EL (cell line): ENCODE results near the gene TMEM59.
"Not testable (repeated sequence)": the region's sequence is repeated elsewhere in the genome, so short reads cannot be mapped to it uniquely, and the experiment has no call there.

Source experiments
- DNase-seq: peaks from one replicate; pipeline ENCODE4 v3.0.0-alpha.2; 2016

TMEM59 gene

DNA sequence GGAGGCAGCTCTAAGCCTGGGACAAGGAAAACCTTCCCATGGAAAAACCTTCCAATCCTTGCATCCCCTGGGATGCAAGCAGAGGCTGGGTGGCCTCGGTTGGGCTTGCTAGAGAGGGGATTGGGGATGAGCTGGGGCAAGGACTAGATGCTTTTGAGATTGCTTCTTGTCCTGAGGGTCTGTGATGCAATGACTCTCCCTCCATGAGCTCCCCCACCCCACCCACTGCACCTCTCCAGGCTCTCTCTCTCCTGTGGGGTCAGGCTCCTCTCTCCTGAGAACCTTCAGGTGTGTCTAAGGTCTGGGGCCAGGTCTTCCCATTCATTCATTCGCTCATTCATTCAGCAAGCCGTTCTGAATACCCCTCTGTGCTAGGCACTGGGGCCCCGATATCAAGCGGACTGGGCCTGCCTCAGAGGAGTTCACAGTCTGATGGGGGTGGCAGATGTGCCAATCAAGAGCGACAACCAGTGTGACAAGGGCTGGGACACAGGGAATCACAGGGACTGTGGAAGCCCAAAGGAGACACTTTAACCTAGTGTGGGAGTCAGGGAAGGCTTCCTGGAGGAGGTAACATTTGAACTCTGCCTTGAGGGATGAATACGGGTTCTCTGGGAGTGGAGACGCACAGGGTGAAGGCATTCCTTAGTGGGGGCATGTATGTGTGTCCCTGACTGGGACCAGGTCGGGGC is 41.5 kb downstream of the TMEM59 start:
- DNase-seq: no peak

DNA sequence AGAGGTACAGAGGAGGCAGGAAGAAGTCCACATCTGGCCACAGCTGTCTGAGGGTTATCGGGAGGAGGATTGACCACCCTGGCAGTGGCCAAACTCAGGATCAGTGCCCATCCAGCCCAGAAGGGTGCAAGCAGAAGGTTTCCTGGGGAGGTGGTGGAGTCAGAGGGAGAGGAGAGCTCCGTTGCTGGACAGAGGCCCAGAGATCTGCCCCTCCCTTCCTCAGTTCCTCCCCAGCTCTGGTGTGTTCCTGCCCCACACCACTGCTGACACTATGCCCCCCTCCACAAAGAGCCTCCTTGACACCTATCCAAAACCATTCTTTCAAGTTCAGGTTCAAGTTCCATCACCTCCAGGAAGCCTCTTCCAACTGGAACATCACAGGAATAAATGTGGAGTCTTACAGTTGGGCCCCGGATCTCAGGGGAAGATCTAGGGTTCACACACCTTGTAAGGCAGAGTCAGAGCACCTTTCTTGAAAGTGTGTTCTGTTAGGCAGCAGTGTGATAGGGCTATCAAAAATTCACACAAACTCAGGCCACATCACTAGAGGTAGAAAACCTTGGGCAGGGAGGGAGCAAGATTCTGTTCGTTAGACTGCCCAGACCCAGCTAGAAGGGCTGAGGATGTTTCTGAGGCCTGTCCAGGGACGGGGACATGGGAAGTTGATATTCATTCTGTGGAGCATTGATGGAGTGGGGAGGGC is 42.4 kb downstream of the TMEM59 start:
- DNase-seq: no peak

DNA sequence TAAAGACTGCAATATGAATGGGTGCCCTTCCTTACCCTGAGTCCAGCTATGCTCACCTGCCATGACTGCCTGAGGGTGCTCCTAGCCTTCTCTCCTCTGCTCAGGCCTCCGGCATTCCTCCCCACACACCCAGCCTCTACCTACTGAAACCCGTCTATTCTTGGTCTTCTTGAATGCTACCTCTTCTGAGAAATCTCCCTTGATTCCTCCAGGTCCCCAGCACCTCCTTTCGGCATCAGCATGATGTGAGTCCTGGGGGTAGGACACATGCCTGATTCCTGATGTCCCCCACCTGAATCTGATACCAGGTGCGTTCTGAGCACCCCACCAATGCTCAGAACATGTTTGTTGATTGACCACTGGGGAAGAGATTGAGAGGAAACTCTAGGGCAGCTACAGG is 43.6 kb downstream of the TMEM59 start:
- no peak for DNase-seq

DNA sequence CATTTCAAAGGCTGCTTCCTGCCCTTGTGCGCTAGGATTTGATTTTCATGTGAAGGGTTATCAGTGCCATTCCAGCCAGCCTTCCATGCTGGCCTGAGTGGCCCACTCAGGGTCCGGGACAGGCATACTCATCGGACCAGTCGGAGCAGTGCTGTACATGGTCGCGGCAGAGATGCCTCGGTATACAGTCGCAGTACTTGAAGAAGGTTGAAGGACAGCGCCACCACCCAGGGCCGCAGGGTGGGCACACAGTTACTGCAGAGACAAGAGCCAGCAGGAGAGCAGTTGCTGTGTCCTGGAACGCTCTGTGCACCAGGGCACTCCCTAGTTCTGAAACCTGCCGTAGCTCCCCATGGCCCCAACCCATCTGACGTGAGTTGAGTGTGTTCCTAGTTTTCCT is 44.1 kb downstream of the TMEM59 start:
- no peak for DNase-seq

DNA sequence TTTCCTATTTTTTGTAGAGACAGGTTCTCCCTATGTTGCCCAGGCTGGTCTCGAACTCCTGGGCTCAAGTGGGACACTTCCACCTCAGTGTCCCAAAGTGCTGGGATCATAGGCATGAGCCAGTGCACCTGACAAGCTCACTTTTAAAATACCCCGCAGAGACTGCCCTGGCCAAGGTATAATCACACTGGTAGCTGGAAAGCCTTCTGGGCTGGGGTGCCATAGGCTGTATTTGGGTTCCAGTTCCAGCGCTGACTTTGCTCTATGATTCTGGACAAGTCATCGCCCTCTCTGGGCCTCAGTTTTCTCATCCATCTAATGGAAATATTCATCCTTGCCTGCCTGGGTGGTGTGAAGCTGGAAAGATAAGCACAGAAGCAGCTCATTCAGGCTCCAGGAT is 45.4 kb downstream of the TMEM59 start:
- no peak for DNase-seq

DNA sequence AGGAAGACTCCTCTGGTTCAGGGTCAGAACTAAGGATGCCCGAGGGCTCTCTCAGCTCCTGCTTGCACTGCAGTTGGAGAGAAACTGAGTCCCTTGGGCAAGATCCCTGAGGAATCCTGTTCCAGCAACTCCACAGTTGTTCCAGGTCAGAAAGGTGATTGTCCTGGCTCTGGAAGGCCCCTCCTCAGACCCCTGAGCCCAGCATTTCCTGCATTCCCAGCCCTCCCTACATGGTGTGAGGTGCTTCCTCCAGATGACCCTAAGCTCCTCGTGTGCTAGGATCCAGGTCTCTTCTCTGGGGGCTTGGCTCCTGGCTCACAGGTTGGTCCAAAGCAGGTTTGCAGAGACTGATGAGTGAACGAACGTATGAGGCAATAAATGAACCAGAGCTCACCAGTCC is 46.5 kb downstream of the TMEM59 start:
- DNase-seq: no peak

DNA sequence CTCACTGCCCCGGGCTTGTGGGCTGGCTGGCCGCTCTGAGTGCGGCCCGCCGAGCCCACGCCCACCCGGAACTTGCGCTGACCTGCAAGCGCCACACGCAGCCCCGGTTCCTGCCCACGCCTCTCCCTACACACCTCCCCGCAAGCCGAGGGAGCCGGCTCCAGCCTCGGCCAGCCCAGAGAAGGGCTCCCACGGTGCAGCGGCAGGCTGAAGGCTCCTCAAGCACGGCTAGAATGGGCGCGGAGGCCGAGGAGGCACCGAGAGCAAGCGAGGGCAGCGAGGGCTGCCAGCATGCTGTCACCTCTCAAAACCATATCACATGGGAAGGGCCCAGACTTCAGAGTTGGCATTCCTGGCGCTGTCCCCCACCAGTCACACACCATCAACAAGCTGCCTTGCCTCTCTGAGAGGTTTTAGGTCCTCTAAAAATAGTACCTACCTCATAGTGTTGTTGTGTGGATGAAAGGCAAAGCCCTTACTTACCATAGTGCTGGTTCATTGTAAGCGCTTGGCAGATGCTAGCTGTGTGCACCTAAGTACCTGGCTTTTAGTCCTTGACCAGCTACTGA is 48.4 kb downstream of the TMEM59 start:
- DNase-seq: no peak

DNA sequence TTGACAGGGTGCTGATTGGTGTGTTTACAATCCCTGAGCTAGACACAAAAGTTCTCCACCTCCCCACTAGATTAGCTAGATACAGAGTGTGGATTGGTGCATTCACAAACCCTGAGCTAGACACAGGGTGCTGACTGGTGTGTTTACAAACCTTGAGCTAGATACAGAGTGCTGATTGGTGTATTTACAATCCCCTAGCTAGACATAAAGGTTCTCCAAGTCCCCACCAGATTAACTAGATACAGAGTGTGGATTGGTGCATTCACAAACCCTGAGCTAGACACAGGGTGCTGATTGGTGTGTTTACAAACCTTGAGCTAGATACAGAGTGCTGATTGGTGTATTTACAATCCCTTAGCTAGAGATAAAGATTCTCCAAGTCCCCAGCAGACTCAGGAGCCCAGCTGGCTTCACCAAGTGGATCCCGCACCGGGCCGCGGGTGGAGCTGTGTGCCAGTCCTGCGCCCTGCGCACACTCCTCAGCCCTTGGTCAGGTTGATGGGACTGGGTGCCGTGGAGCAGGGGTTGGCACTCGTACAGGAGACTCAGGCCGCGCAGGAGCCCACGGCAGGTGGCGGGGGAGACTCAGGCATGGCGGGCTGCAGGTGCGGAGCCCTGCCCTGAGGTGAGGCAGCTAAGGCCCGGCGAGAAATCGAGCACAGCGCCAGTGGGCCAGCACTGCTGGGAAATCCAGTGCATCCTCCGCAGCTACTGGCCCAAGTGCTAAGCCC is 49.1 kb downstream of the TMEM59 start:
- DNase-seq: not testable (repeated sequence)

DNA sequence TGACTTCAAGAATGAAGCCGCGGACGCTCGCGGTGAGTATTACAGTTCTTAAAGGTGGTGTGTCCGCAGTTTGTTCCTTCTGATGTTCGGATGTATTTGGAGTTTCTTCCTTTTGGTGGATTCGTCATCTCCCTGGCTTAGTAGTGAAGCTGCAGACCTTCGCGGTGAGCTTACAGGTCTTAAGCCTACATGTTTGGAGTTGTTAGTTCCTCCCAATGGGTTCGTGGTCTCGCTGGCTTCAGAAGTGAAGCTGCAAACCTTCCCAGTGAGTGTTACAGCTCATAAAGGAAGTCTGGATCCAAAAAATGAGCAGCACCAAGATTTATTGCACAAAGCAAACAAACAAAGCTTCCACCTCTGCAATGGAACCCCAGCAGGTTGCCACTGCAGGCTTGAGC is 49.8 kb downstream of the TMEM59 start:
- DNase-seq: no peak

DNA sequence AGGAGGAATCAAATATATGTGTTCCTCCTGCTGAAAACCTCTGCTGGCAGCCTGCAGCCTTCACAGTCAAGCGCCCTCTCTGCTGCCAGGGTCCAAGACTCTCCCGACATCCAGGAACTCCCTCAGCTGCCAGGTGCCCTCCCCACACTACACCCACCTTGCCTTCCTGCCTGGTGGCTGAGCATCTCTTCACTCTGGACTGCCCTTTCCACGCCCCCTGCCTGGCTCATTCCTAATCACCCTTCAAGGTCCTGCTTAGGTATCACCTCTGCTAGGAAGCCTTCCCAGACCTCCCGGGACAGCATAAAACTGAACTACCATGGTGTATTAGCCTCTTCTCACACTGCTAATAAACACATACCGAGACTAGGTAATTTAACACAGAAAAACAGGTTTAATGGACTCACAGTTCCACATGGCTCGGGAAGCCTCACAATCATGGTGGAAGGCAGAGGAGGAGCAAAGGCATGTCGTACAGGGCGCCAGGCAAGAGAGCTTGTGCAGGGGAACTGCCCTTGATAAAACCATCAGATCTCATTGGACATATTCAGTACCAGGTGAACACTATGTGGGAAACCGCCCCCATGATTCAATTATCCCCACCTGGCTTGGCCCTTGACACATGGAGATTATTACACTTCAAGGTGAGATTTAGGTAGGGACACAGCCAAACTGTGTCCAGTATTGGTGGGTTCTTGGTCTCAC is 50.3 kb downstream of the TMEM59 start:
- no peak for DNase-seq

DNA sequence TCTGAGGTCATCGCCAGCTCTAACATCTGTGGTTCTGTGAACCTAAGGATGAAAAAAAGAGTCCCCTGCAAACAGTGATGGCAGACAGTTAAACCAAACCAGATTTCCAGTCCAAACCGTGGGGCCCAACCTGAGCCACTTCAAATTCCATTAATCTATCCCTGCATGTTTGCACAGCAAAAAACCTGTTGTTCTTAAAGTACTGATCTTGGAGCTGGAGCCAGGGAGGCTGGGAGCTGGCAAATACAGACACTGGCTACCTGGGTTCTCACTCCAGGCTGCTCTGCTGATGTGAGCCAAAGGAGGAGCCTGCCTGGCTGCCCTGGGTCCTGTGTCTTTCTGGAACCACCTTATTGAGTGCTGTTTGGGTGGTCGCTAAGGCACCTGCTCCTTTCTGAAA is 51.4 kb downstream of the TMEM59 start:
- no peak for DNase-seq

DNA sequence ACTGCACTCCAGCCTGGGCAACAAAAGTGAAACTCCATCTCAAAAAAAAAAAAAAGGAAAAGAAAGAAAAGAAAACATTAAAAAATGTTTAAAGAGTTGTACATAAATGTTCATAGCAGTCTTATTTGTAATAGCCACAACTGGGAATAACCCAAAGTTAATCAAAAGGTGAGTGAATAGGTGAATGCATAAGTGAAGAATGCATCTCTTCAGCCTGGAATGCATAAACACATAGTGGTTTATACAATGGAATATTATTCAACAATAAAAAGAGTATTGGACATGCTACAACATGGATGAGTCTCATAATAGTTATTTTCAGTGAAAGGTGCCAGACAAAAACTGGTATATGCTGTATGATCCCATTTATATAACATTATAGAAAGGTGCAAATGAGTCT is 53.1 kb downstream of the TMEM59 start:
- no peak for DNase-seq

DNA sequence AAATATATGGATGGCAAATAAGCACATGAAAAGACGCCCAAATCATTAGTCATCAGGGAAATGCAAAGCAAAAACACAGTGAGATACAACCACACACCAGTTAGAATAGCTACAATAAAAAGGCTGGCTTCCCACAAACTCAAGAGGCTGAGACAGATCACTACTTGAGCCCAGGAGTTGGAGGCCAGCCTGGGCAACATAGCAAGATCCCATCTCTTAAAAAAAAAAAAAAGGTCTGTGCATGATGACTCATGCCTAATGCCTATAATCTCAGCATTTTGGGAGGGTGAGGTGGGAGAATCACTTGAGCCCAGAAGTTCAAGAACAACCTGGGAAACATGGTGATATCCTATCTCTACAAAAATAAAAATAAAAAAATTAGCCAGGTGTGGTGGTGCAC is 54.8 kb downstream of the TMEM59 start:
- DNase-seq: no peak

DNA sequence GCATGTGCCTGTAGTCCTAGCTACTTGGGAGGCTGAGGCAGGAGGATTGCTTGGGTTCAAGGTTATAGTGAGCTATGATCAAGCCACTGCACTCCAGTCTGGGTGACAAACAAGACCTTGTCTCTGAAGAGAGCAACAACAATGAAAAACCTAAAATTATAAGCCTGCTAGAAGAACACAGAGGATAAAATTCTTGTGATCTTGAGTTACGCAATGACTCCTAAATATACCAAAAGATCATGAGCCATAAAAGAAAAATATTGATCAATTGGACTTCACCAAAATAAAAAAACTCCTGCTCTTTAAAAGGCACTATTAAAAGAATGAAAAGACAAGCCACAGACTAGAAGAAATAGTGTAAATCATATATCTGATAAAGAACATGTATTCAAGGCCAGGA is 57.3 kb downstream of the TMEM59 start:
- DNase-seq: no peak

DNA sequence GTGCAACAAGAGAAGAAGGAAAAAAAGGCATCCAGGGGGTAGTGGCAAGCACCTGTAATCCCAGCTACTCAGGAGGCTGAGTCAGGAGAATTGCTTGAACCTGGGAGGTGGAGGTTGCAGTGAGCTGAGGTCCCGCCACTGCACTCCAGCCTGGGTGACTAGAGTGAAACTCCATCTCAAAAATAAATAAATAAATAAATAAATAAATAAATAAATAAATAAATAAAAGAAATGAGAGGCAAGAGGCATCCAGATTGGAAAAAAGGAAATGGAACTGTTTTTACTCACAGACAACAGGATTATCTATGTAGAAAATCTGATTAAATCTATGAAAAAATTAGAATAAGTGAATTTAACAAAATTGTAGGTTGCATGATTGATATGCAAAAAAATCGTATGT is 58.5 kb downstream of the TMEM59 start:
- not testable (repeated sequence) for DNase-seq

DNA sequence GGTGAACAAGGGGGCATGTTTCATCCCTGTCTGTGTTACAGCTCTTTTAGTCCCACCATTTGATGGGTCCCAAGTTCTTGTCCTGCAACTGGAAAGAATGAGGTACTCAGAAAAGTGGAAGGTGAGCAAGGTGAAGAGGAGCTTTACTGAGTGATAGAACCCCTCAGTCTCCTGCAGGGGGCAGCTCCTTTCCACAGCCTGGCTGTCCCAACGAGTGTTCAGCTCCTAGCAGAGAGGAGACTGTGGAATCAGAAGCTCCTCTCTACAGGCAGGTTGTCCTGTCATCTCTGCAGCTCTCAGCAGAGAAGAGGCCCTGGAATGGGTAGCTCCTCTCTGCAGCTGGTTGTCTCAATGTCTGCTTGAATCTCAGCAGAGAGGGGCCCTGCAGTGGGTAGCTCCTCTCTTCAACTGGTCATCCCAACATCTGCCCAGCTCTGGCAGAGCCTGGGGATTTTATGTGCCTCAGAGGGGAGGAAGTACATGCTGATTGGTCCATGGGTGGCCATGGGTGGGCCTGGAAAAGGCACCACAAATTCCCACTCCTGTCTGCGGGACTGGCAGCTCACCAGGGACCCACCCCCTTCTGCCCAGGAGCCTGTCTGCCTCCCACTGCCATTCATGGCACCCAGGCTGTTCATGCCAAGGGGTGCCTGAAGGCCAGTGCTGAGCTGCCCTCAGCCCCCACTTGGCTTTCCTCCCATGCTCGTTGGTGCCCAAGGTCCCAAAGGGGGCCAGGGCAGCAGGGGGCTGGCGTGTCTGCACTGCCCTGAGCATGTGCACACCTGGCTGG is 60.7 kb downstream of the TMEM59 start:
- no peak for DNase-seq

DNA sequence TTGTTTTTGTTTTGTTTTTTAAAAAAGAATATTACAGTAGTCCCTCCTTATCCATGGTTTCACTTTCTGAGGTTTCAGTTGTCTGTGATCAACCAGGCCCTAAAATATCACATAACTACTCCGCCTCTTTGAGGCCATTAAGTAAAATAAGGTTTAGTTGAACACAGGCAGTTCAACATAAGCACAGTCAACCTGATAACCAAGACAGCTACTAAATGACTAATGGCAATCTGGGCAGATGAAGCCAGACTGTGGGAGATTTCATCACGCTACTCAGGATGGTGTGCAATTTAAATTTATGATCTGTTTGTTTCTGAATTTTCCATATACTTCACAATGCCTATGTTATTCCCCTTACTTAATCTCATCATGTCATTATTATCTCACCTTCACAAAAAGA is 65.1 kb downstream of the TMEM59 start:
- no peak for DNase-seq

DNA sequence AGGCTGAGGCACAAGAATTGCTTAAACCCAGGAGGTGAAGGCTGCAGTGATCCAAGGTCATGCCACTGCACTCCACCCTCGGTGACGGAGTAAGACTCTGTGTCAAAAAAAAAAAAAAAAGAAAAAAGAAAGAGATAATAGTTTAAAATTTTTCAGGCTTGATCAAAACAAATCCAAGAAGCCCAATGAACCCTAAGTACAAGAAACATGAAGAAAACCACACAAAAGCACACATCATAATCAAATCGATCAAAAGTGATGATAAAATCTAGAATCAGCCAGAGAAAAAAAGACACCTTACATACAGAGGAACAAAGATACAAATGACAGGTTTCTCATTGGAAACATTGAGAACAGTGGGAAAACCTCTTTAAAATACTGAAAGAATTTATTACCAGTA is 66.5 kb downstream of the TMEM59 start:
- DNase-seq: no peak

DNA sequence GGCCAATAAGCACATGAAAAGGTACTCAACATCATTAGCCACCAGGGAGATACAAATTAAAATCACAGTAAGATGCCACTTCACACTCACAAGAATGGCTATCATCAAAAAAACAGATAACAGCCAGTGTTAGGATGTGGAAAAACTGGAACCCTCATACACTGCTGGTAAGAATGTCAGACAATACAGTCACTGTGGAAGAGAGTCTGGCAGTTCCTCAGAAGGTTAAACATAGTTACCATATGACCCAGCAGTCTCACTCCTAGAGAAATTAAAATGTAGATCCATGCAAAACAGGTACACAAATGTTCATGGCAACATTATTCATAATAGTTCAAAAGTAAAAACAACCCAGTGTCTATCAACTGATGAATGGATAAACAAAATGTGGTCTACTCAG is 68.3 kb downstream of the TMEM59 start:
- no peak for DNase-seq

DNA sequence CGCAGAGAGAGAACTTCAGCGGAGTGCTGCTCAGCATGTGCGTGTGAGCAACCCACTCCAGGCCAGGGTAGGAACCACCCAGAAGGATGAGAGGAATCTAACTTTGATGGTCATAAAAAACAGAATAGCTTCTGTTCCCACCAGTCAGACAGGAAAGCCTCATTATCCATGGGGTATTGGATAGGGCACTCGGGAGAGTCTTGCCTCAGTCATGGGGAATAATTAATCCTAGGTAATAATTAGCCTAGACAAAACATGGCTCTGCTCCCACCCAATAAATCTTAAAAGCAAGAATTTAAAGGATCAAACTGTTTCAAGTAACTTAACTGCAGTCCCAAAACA is 70.3 kb downstream of the TMEM59 start:
- no peak for DNase-seq

DNA sequence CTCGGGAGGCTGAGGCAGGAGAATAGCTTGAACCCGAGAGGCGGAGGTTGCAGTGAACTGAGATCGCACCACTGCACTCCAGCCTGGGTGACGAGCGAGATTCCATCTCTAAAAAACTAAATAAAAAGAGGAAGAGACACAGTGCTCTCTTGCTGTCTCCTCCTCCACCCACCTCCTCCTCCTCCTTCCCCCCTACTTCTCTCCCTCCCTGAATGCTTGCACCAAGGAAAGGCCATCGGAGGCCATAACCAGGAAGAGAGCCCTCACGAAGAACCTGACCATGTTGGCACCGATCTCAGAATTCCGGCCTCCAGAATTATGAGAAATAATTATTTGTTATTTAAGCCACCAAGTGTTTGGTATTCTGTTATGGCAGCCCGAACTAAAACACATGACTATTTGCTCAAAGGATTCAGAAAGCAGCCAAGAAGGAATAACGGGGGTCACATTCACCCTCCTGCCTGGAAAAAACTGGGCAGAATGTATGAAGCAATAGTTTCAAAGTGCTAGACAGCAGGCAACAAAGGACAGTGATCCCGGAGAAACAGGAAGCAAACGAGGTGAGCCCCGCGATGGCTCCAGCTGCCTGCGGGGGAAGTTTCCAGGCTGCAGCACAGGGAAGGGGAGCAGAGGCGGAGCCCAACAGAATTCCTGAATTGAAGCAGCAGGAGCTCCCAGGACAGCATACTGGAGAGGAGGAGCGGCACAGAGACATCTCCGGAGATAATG is 70.8 kb downstream of the TMEM59 start:
- peak; percentile 70 for DNase-seq

DNA sequence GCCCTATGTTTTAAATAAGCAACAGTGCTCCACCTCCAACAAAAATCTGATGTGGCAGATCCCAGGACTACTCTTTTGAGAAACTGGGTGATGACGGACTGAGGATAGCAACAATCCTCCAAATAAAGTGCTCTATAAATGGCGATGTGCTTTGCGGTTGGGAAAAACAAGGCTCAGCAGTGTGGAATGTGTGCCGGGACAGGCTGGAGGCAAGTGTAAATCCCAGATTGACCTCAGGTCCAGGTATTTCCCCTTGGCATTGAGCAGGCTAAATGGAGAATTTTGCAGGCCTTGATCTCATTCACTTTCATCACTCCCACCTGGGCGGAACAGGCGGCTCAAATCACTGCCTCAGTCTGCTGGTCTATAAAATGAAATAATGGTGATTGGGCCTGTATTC is 71.8 kb downstream of the TMEM59 start:
- DNase-seq: no peak
